GM18858 (cell line): ENCODE measurements around the gene NLGN1.
A peak's percentile ranks its signal among the peaks of the same experiment; 100 is the strongest.

ENCODE experiments used
- ATAC-seq: cut with Tn5 transposase; IDR thresholded peaks from one replicate; pipeline ENCODE4 v1.9.1; 2021; ENCODE audit not compliant: unreplicated experiment

The NLGN1 gene

DNA sequence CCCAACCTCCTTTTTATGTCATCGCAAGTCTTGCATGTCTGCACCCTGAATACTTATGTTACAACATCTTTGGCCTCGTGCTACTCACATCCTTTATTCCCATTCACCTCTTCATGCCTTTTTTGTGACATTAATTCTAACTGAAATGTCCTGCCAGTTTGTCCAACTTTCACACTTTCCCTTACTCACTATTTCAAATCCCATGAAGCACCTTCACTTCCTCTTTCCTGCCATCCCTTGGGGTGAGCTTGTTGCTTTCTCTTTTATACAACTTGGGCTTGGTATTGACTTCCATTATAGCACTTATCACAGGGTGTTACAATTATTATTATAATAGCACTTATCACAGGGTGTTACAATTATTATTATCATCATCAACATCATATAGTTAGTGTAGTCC lies 496.3 kb downstream of the NLGN1 start:
- no peak for ATAC-seq

GRCh38 chr3:173897631-173898030 lies 500.1 kb downstream of the NLGN1 start:
- no peak for ATAC-seq

GRCh38 chr3:173901649-173902048 lies 504.1 kb downstream of the NLGN1 start:
- ATAC-seq: no peak

DNA sequence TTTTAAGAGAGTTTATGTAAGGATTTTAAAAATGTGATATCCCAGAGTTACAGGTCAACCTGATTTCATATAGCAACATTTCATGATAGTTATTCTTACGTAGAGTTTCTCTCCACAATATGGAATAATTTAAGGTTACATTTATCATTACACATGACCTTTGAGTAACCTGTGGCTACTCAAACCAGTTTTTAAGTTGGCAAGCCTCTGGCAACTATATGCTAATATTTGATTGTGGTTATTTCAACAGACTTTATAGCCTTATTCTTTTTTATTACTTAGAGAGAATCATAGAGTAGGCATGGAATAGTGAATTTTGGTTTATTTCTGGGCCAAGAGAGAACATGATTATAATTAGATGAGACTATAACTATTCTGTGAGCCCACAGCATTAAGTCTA lies 504.9 kb downstream of the NLGN1 start:
- no peak for ATAC-seq

DNA sequence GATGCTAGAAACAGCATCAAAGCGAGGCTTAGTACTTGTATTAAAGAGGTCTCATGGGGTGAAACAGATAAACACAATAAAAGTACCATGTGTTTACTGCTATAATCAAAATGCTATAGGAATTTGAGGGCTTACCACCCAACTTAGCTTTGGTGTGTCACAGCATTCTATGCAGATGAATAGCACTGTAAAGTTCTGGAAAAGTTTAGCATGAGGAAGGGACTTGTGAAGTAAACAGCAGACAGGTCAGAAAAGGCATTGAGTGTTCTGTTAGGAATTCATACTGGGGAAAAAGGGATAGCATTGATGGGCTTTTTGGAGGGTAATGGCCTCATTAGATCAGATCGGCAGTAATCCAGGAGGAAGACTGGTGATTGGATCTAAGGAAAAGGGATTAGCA lies 505.3 kb downstream of the NLGN1 start:
- ATAC-seq: no peak

- ATAC-seq: no peak
Measured at GRCh38 chr3:173905381-173905780, 507.8 kb downstream of the NLGN1 start.

GRCh38 chr3:173911446-173911845 lies 513.9 kb downstream of the NLGN1 start:
- no peak for ATAC-seq

DNA sequence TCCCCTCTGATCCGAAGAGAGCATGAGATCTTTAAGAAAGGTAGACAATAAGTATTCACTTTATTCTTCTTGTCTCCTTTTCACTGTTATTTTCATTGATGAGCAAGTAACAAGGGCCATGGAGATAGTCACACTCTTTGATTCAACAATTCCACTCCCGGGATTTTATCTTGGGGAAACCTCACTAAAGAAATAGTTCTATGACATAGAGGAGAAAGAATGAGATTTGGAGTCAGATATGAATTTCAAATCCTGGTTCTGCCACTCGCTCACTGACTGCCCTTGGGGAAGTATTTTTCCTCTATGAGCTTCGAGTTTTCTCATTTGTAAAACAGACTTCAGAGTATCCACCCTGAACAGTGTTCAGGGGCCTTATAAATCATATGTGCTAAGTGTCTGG lies 514.6 kb downstream of the NLGN1 start:
- no peak for ATAC-seq

DNA sequence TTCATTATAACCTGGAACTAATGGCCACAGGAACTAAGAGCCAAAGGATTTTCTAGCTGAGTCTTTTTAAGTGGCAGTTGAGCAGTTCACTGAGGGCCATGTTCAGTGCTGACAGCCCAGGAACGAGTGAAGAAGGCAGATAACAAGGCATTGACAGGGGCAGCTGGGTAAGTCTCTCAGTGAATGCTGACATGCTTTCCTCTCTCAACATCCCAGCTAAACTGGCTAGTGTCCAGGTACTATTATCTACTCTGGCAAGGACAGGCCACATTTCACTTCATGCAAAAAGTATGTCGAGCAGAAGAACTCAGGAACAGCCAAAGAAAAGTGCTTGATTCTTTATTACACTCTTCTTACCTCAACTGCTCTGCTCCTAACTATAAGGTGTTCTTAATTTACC lies 515.9 kb downstream of the NLGN1 start:
- no peak for ATAC-seq

- ATAC-seq: no peak
Measured at GRCh38 chr3:173913974-173914421, 516.5 kb downstream of the NLGN1 start.

DNA sequence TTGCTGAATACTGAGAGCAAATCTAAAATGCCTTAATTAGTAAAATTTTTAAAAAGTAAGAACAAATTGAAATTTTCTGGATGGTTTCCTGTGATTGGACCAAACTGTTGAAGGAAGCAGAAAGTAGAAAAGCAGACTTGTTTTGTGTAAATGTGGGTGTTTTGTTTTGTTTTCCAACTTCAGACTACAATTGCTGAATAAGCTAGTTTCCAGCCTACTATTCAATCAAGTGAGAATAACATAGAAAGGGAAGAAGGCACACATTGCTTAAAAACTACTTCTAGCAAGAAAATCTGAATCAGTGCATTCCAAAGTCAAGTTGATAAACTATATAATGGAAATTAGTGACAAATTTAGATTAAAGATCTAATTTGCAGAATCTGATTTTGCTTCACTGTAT lies 519.3 kb downstream of the NLGN1 start:
- ATAC-seq: no peak

DNA sequence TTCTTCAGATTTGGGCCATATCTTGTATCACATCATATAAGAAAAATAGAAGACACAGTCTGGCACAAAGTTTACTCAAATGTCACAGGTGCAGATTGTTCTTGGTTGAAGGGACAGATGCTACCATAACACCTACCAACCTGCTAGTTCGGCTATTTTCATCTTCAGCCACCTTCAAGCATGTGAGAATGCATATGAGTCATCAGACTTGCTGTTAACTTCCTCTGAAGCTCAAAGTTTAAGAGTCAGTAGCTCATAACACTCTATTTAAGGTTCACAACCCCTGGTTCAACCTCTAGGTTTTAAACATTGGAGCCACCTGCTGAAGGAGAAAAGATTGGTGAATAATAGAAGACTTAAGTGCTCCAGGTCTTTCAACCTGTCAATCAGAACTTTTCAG lies 522.8 kb downstream of the NLGN1 start:
- ATAC-seq: peak; percentile 92

- ATAC-seq: no peak
Measured at GRCh38 chr3:173921732-173922131, 524.2 kb downstream of the NLGN1 start.

- no peak for ATAC-seq
Measured at GRCh38 chr3:173923204-173923603, 525.7 kb downstream of the NLGN1 start.

DNA sequence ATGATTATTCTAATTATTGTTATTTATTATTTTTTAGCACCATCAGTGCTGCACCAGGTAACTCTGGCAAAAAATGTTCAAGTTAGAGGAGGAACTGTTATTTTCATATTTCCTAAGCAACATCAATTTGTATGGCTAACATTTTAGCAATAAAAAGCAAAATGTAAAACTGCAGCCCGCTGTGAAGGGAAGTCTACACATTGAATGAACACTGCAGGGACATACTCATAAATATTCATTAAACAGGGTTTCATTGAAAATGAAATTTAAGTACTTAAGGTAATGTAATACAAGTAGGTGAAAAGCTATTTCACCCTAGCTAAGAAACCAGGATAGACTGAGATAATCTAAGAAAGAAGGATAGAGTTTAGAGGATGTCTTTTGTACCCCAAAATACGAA lies 532.7 kb downstream of the NLGN1 start:
- no peak for ATAC-seq

GRCh38 chr3:173932624-173933023 lies 535.1 kb downstream of the NLGN1 start:
- peak; percentile 82 for ATAC-seq

- no peak for ATAC-seq
Measured at GRCh38 chr3:173933113-173933512, 535.6 kb downstream of the NLGN1 start.

DNA sequence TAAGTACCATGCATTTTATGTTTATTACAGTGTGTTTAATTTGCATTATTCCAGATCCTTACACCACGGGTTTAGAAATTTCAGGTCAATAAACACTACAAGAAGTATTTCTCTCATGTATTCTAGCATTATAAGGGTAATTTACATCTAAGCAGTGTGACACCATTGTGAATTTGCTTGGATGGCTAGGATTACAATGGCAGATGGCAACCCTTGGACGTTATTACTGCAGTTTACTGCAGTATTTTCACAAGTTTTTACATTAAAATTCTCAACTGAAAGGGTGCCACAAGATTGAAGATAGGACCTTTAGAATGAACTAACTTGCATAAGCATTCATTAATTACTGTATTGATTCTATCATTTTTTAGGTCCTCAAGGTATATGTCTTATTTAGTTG lies 538.8 kb downstream of the NLGN1 start:
- no peak for ATAC-seq

GRCh38 chr3:173938159-173938558 lies 540.6 kb downstream of the NLGN1 start:
- no peak for ATAC-seq

- no peak for ATAC-seq
Measured at GRCh38 chr3:173938616-173939015, 541.1 kb downstream of the NLGN1 start.

DNA sequence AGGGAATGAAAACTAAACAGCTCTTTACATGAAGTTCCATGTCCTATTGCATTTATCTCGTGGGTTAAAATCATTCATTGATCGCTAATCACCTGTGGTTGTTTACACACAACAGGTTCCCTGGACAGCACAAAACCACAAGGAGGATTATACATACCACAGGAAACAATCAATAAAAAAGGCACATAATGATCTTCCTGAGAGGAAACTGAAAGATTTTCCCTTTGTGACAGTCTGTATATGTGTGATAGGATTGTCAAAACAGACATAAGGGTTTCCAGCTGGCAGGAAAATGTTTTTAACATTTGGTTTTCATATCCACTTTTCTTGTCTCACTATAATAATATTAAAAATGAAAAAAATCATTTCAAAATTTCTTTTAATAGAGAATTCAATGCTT lies 541.8 kb downstream of the NLGN1 start:
- ATAC-seq: no peak

DNA sequence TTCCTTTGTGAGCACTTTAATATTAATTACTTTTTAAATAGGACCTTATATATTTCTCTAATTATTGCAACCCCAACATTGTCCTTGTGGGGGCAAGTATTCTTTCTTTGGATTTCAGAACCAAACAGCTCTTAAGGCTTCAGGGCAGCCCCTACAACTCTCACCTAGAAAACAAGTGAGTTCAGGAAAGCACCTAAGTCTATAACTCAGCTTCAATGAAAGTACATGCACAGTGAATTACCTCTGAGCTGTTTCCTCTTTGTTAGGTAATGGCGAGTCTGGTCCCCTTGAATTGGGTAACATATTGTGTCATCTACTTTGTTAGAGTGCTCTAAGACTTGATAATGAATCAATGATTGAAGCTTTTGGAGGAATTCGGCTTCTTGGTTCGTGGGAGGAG lies 545.7 kb downstream of the NLGN1 start:
- ATAC-seq: no peak

DNA sequence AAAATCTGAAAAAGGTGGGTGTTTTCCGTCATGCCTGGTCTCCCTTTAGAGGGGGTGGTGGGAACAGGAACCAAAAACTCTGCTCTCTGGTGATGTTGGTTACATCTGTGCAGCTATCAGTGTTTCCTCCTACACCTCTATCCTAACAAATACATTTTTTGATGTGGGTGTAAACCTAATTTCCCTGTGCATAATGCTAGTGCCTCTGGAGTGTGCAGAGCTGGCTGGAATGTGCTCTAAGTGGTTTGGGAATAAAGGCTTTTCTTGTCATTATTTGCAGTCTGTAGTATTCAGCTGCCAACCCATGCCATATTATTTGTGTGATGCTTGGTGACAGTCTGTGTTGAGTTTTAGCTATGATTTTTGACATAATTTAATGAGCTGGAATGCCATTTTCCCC lies 547.6 kb downstream of the NLGN1 start:
- ATAC-seq: no peak

GRCh38 chr3:173945806-173946205 lies 548.3 kb downstream of the NLGN1 start:
- no peak for ATAC-seq
